Kidney tubule cell (primary cell): ENCODE results near the gene CLNK.

Experiments
- DNase-seq: peaks from one replicate; pipeline ENCODE4 v3.0.0-alpha.2; 2018; ENCODE audit warnings: low spot score

Gene CLNK

DNA sequence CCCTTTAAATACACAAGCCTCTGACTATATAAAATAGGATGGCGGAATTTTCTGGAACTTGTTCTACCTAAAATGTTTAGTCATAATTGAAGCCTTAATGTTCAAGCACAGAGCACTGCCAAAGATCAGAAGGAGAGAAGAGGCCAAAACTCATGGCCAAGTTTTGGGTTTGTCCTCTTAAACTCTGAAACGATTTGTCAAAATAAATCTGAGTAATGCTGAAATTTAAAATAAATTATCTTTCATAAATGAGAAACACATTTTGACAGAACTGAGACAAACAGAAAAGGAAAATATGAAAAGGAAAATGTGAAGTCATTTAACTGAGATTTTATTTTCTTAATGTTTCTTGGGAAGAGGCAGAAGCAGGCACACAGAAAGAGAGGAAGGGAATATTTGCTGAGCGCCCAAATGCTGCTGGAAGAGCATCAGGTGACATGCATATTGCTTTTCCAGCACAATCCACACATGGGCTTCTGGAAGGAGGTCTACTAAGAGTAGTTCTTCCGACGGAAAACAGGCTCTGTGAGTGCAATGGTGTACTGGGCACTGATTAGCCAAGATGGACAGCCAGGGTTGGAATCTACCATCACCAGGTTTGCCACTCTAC, 179.9 kb downstream of the CLNK start:
- DNase-seq: no peak

DNA sequence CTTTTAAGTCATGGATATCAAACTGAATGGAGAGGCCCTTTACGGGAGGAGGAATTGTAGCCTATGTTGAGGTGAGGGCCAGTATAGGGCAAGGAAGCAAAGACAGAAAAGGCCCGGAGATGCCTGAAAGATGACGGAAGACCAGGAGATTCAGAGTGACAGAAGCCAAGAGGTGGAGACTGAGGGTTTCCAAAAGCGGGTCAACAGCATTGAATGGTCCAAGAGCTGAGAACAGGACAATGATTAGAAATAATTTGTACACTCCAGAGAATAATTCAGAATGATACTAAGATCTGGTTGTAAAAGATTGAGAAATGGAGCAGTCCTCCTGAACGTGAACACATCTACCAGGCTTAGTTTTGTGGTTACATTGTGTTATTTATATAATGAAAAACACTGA, 181.9 kb downstream of the CLNK start:
- no peak for DNase-seq

DNA sequence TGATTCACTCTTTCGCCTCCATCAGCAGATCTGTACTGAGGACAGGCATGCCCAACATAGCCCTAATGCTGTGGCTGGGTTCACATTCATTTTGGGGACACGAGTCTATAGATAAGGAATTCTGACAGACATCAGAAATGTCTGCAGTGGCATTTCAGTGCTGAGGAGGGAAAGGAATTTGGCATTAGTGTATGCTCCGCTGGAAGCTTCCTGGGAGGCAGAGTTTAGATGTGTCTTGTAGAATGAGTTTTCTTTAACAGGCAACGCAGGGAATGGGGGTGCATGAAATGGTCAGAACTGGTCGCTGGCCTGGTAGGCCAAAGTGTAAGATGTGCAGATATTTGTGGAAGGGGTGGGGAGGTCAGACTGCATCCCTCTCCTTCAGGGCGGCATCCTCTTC, 183.8 kb downstream of the CLNK start:
- no peak for DNase-seq

DNA sequence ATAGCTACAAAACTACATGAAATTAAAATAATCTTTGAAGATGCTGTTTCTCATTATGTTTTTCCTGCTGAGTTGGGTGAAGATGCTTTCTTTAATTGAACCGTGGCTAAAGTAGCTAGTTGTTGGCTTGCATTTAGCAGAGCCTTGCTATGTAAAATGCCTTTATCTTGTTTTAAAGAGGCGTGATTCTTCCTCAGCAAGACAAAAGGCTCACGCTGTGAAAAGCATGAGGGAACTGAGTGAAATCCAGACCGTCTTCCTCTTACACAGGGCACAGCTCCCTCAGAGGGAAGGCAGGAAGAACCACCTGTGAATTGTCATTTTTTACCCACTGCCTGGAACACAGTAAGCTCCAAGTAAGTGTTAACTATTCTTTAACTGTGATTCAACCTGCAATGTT, 188.4 kb downstream of the CLNK start:
- DNase-seq: no peak

DNA sequence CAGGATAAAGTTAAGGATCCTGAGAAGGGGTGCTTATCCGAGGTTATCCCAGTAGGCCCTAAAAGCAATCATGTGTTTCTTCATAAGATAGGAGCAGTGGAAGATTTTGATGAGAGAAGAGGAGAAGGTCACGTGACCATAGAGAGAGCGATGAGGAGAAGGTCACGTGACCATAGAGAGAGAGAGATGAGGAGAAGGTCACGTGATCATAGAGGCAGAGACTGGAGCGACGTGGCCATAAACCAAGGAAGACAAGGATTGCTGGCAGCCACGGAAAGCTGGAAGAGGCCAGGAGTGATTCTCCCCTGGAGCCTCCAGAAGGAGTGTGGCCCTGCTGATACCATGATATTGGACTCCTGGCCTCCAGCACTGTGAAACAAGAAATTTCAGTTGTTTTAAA, 188.9 kb downstream of the CLNK start:
- no peak for DNase-seq

DNA sequence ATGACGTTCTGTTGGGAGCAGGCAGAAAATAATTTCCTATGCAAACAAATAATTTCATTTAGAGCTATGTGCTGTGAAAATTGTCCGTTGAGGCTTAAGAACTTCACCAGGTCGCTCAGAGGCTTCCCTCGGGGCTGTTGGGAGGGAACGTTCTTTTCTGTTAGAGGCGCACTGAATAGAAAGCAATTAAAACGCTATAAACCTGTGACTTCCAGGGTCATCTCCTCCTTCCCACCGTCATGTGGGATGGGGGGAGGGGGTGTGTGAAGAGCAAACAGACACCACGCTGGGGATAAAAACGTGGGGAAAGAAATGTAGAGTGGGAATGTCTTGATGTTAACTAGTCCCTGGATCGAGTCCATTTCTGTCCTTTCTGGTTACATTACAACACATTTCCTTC, 192.1 kb downstream of the CLNK start:
- no peak for DNase-seq

DNA sequence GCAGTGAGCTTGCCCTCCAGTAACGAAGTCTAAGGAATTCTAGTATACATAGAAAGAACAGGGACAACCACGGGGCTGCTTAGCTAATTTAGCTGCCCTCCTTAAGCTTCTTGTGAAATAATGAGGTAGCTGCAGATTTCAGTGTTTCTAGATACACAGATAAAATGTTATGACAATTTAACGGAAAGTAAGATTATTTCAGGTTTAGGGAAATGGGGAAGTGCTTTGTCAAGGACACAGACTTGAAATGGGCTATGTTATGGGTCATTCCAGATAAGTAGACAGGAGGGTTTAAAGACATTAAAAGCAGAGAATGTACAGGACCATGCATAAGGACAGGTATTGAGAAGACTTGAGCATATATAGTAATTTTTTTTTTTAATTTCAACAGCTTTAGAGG, 193.2 kb downstream of the CLNK start:
- no peak for DNase-seq

DNA sequence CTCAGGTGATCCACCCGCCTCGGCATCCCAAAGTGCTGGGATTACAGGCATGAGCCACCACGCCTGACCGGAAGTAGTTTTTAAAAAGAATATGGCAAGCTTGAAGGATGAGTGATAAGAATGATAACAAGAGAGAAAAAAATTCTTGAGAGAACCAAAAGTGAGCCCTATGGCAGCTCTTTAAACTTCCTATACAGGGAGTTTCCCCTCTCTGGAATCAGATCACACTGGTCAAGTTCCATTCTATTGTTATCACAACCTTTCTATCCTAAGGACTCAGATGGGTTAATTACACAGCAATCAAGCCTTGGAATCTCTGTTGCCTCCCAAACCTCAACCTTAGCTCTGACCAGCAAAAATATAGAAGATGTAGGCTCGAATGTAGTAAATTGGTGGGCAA, 193.6 kb downstream of the CLNK start:
- no peak for DNase-seq

DNA sequence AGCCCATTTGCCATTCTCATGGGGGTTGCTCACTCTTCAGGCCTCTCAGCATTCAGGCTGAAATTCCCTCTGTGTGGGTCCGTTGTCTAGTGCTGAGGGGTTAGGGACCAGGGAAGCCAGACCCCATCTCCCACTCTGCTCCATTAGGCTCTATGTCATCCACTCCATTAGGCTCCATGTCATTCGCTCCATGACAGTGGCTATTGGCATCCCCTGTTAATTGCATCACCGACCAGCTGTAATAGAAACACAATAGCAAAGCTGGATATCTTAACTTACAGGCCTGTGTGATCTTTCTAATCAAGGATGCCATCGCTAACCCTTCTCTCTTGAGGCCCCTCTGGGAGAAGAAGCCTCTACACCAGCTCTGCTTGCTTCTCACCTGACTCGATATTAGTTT, 201.7 kb downstream of the CLNK start:
- DNase-seq: no peak

DNA sequence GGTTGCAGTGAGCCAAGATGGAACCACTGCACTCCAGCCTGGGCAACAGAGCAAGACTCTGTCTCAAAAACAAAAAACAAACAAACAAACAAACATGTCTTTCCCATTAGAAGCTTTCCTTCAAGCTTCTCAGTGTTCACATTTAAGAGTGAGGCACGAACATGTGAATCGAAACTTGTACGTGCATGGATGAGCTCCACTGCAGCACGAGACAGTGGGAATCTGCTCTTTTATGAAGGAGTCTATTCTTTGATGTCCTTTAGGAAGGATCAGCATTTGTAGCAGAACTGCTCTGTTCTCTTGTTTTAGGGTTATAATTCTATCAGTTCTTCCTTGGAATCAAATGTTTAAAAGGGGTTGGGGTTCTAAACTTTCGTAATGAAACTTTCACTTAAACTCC, 204.0 kb downstream of the CLNK start:
- no peak for DNase-seq

DNA sequence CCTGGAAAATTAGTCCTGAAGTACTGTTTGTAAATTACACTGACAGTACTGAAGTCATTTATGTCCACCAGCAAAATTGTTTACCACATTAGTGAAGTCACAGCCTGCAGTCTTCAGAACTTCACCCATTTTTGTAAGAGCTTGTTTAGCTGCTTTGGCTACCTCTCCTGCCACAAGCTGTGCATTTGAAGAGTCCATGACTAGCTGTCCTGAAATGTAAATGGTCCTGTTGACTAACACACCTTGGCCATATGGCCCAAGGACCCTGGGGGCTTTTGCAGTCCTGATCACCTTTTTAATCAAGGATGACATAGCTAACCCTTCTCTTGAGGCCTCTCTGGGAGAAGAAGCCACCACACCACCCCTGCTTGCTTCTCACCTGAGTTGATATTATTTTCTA, 205.9 kb downstream of the CLNK start:
- no peak for DNase-seq

DNA sequence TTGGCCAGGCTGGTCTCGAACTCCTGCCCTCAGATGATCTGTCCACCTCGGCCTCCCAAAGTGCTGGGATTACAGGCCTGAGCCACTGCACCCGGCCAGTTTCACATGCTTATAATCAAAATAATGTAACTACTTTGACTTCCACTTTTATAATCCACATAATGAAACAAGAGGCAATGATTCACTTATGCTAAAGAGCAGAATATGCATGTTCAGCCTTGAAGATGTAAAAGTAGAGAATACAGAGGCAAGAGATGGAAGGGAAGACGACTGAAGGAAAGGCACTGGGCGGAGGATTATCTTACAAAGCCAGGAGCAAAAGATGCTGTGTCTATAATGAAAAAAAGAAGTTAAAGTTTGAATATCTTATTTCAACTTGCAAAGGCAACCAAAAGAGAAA, 214.1 kb downstream of the CLNK start:
- DNase-seq: no peak

DNA sequence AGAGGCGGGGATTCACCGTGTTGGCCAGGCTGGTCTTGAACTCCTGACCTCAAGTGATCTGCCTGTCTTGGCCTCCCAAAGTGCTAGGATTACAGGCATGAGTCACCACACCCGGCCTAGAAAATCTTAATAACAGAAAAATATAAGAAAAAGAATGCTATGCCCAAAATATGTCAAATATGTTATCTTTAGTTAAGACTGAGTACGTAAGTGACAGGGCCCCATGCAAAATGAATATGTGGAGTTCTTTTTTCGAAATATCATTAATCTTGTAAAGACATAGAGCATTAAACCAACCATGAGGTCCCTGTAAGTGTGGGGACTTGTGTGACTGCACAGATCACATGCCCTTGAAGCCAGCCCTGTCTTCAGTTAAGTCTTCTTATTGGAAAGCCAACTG, 218.4 kb downstream of the CLNK start:
- no peak for DNase-seq

DNA sequence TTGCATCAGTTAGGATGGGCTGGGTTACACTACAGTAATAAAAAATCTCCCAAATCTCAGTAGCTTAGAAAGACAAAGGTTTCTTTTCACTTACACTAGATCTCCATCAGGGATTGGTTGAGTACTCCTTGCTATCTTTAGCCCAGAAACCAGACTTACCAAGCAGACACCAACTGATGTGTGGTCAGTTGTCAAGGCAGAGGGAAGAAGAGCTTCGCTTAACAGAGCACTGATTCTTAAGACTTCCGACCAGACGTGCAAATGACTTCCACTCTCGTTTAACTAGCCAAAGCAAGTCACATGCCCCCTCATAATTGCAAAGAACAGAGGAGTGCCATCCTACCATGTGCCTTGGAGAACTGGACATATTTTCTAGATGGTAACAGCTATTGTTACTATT, 221.7 kb downstream of the CLNK start:
- no peak for DNase-seq

DNA sequence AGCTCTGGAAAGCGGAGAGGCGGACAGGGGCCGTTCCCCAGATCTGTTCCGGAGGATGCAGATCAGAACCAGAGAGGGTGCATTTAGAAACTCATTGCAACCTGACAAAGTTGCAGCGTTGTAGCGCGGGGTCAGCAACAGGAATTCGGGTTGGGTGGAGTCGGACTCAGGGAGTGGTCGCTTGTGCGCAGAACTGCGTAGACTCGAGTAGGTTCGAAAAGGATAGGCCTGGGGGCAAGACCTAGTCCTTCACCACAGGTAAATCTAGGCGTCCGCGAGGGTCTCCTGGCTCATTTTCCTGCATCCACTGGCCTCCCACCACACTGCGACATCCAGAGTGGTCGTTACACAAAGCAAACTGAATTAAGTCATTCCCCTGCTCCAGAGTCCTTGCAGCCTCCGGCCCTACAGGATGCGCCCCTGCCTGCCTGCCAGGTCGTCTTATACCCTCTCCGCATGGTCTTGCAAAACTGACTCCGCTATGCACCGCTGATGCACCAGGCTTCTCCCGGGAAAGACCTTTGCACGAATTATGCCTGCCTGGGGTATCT, 222.6 kb downstream of the CLNK start:
- no peak for DNase-seq

DNA sequence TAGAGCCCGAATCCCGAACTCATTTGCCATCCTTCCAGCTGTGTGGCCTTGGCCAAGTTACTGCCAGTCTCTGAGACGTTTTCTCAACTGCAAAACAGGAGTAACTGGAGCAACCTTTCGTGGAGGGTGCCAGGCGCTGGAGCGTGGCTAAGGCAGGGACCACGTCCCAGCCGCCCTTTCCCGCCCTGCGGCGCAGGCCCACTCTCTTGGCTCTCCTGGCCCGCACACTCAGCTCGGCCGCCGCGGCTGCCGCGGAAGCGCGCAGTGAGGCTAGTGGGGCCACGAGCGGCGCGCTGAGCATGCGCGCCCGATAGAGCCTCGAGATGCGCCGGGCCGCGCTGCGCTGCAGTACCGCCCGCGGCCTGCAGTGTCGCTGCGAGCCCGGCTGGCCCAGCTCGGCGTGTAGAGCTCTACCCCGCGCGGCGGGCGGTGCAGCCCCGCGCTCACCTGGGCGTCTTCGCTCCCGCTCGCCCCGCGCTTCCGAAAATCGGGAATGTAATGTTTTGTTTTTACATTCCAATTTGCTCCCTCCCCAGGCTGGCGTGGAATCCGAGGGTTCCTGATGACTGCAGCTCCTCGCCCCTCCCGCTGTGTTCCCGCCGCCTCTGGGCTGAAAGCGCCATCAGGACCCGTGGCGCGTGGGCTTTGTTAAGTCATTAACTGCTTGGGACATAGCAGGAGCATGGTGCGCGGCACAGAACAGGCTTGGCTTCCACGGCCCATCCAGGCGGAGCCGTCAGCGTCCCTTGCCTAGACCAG, 223.3 kb downstream of the CLNK start:
- DNase-seq: peak; percentile 23

DNA sequence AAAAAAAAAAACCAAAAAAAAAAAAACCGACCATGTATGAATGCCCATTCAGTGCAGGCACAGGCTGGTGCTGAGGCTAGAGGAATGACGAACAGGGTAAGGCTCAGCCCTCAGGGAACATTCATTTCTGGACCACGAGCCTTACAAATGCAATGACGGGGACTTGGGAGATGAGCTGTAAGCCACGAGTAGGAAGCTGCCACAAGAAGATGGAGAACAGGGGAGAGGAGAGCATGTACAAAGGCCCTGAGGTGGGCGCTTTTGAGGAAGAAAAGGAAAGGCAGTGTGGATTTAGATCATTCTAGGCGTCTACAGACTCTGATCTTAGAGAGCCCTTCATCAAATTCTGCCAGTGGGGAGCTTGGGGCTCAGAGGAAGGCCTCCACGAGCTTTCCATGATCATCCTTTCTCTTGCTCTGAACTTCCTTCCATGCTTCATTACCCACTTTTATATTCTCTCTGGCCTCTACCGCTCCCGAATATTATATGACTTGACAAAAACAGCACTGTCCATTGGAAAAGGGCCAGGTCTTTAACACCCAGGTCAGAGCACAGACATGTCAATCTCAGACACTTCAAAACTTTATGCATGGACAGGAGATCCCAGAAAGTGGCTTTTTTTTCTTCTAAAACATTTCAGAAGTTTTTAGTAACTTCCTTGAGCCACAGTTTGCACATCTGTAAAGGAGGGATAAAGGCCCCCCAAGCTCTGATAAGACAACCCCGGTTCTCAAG, 224.1 kb downstream of the CLNK start:
- no peak for DNase-seq

DNA sequence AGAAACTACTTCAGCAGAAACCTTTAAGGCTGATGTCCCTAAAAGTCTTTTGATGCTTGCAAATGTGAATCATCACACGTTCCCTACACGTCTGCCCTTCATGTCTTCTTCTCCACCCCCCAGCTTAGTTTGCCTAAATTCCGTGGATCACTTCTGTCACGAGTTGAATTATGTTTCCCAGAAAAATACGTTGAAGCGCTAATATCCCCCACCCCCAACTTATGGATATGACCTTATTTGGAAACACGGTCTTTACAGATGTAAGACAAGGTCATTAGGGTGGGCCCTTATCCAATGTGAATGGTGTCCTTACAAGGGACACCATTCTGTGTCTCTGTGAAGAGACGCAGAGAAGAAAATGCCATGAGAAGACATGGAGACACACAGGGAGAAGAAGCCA, 225.3 kb downstream of the CLNK start:
- DNase-seq: no peak

DNA sequence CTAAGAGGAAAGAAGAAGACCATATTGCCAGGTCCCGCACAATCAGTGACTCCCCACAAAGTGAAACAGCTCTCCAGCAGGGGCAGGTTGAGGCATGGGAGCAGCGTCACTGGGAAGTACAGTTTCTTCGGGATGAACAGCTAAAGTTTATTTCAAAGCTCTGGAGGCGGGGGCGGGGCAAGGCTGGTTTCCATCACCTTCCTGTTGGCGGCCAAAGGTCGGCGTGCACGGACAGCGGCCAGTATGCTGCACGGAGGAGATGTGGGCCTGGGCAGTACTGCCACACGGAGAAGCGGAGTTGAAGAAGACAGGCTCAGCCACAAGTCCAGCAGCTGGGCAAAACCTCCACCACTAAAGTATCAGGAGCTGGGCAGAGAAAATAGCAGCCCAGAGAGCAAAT, 226.4 kb downstream of the CLNK start:
- no peak for DNase-seq

DNA sequence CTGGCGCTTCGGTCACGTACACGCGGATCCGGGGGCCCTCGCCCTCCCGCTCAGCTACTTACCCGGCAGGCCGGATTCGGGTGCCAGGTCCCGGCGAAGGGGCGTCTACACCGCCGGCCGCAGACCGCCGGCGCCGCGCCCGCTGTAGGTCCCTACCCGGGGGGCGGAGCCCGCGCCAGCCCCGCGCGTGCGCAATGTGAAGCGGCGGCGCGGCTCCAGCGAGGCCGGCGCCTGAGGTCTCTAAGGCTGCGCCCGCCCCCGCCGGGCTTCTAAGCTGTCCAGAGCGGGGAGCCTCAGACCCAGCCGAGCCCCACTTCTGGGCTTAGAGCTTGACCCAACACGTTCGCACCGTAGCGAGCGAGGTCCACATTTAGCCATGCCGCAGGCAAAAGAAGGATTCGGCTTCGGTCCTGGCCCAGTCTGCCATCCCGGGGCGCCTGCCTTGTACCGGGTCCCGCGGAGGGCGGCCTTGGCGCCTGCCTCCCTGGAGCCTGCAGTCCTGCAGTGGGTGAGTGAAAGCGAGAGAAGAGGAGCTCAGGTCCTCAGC, 227.2 kb downstream of the CLNK start, which contains the start of gene ZNF518B:
ZNF518B (minus strand) TSS at position 172 of the 547 bp plus-strand sequence. CDS start 11,098 bp downstream, outside the sequence.
- peak; percentile 56 for DNase-seq

DNA sequence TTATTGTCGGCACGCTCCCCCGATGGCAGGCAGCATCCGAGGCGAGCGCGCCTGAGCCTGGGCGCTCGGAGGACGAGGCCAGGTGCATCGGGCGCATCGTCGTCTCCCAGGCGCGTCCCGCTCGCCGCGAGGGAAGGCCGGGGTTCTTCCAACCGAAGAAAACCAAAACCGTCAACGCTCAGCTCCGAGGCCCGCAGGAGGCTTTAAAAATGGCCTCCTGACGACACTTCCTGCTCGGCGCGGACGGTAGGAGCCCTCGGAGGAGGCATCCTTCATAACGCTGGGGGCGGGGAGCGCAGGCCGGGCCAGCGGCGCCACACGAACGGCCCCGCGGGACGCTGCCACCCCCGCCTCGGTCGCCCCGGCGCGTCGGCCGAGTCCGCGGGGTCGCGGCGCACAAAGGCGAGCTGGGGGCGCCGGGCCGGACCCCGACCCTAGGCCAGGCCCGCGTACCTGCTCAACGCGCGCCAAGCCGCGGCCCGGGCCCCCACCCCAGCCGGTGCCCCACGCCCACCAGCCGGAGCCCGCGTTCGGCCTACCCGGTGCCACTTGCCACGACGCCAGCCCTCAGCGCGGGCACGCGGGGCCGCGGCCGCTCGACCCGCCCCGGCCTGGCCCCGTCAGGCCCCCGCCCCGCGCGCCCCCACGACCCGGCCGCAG, 227.8 kb downstream of the CLNK start:
- DNase-seq: peak; percentile 38

DNA sequence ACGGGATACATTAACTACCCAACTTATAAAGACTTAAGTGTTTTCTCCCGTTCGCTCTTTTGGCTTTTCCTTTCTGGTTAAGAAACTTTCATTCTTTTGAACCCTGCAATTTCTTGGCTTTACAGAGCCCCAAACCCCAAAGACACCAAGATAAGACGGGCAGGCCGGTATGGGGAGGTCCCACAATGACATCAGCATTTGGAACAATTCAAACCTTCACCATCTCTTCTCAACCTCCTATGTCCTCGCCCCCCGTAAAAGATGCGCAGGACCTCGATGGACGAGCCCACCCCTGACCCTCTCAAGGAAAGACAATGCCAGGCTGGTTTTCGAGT, 228.3 kb downstream of the CLNK start:
- no peak for DNase-seq
